D341Med (cell line): ENCODE results near the gene FBLIM1.
"Not testable (repeated sequence)": the region's sequence is repeated elsewhere in the genome, so short reads cannot be mapped to it uniquely, and the experiment has no call there.

Experiments
- DNase-seq: peaks from one replicate; pipeline ENCODE4 v3.0.0; 2012; ENCODE audit warnings: low spot score

FBLIM1 gene

GRCh38 chr1:15816674-15817073 is 58.1 kb downstream of the FBLIM1 start:
- no peak for DNase-seq

- no peak for DNase-seq
Measured at GRCh38 chr1:15820478-15820877, 61.9 kb downstream of the FBLIM1 start.

GRCh38 chr1:15825800-15826199 is 67.2 kb downstream of the FBLIM1 start:
- DNase-seq, result no peak

- DNase-seq, result no peak
Measured at GRCh38 chr1:15826810-15827507, 68.4 kb downstream of the FBLIM1 start.

- not testable (repeated sequence) for DNase-seq
Measured at GRCh38 chr1:15827567-15827966, 69.0 kb downstream of the FBLIM1 start.

- not testable (repeated sequence) for DNase-seq
Measured at GRCh38 chr1:15828931-15829330, 70.3 kb downstream of the FBLIM1 start.

- DNase-seq, result no peak
Measured at GRCh38 chr1:15830258-15830657, 71.7 kb downstream of the FBLIM1 start.

- no peak for DNase-seq
Measured at GRCh38 chr1:15833069-15833679, 74.6 kb downstream of the FBLIM1 start.

- no peak for DNase-seq
Measured at GRCh38 chr1:15833842-15834405, 75.3 kb downstream of the FBLIM1 start.

GRCh38 chr1:15834406-15835204 is 76.0 kb downstream of the FBLIM1 start:
- DNase-seq, result peak; percentile 86

- no peak for DNase-seq
Measured at GRCh38 chr1:15835205-15835740, 76.7 kb downstream of the FBLIM1 start.

- DNase-seq, result peak; percentile 90
Measured at GRCh38 chr1:15835741-15836510, 77.3 kb downstream of the FBLIM1 start.
